ENCODE measurements around the gene TTLL9. TPM values are rescaled to one million over a fixed set of nuclear protein-coding genes. Genes with fewer than 3 reads are reported as not detected.
A peak's percentile ranks its signal among the peaks of the same experiment; 100 is the strongest.

Gene TTLL9
- total RNA-seq, 6 experiments from 2014 or later = not detected

- TF ChIP-seq POLR2A (IDR thresholded peaks at IDR 0.05) = no peak
- TF ChIP-seq CTCF (IDR thresholded peaks at IDR 0.05) = no peak
- WGBS (ENCODE audit: insufficient coverage, low coverage, low lambda C conversion rate, missing lambda C conversion rate) = 29% methylated on average over 1 of the region's 1 CpG
- Histone ChIP-seq H3K4me3 (no peak overlapping the region), H3K27me3 (no peaks in the 10 kb centered on the region), H3K36me3 (no peaks in the 10 kb centered on the region), H3K27ac (no peak overlapping the region), H3K9me3 (no peaks in the 10 kb centered on the region), H3K4me1 (no peaks in the 10 kb centered on the region)
- ATAC-seq (peak; percentile 50 to 87 (median 72)), DNase-seq (no peak)
- intact Hi-C loops (cut with DNase I) = no loop called here
These were observed 117.3 kb downstream of the TTLL9 start for GRCh38 chr20:31987744-31988143.

GRCh38 chr20:31988430-31989015, 118.1 kb downstream of the TTLL9 start:
- intact Hi-C loops (cut with DNase I) = no loop called here

GRCh38 chr20:31989030-31989645, 118.7 kb downstream of the TTLL9 start:
- intact Hi-C loops (cut with DNase I) = no loop called here
- no peak for ATAC-seq
- H3K9me3 ChIP-seq = no peaks in the 10 kb centered on the region
- no peak overlapping the region for H3K4me3 ChIP-seq
- H3K27ac ChIP-seq = no peak overlapping the region
- no peaks in the 10 kb centered on the region for H3K27me3 ChIP-seq
- DNase-seq = no peak
- 64% methylated on average over 6 of the region's 8 CpGs for WGBS (ENCODE audit: insufficient coverage, low coverage, low lambda C conversion rate, missing lambda C conversion rate)
- H3K36me3 ChIP-seq = no peaks in the 10 kb centered on the region
- H3K4me1 ChIP-seq = no peaks in the 10 kb centered on the region
- TF ChIP-seq CTCF (IDR thresholded peaks at IDR 0.05) (no peak), POLR2A (IDR thresholded peaks at IDR 0.05) (no peak)

More at GRCh38 chr20:31988430-31989015, 118.1 kb downstream of the TTLL9 start:
- no peak overlapping the region for H3K27ac ChIP-seq
- WGBS (ENCODE audit: insufficient coverage, low coverage, low lambda C conversion rate, missing lambda C conversion rate) = 81% methylated on average over 4 of the region's 5 CpGs
- H3K9me3 ChIP-seq = no peaks in the 10 kb centered on the region
- H3K36me3 ChIP-seq = no peaks in the 10 kb centered on the region
- no peaks in the 10 kb centered on the region for H3K27me3 ChIP-seq
- H3K4me3 ChIP-seq = no peak overlapping the region
- ATAC-seq = no peak
- no peak for TF ChIP-seq POLR2A (IDR thresholded peaks at IDR 0.05)
- H3K4me1 ChIP-seq = no peaks in the 10 kb centered on the region
- DNase-seq = no peak

GRCh38 chr20:31990641-31991338, 120.4 kb downstream of the TTLL9 start:
- TF ChIP-seq CTCF (IDR thresholded peaks at IDR 0.05) = no peak
- no peak for TF ChIP-seq POLR2A (IDR thresholded peaks at IDR 0.05)
- intact Hi-C loops (cut with DNase I) = no loop called here
- Histone ChIP-seq H3K4me1 (no peaks in the 10 kb centered on the region), H3K36me3 (no peaks in the 10 kb centered on the region), H3K27ac (no peak overlapping the region), H3K4me3 (no peak overlapping the region), H3K27me3 (peaks cover 0 to 3% of the 10 kb centered on the region in 2 donors), H3K9me3 (no peaks in the 10 kb centered on the region)
- no peak for DNase-seq
- WGBS (ENCODE audit: insufficient coverage, low coverage, low lambda C conversion rate, missing lambda C conversion rate) = 66% methylated on average over 3 of the region's 6 CpGs
- no peak for ATAC-seq

GRCh38 chr20:31991339-31991705, 120.9 kb downstream of the TTLL9 start:
- intact Hi-C loops (cut with DNase I) = no loop called here
- no peaks in the 10 kb centered on the region for H3K36me3 ChIP-seq
- H3K27me3 ChIP-seq = peaks cover 0 to 3% of the 10 kb centered on the region in 2 donors
- no peak for ATAC-seq
- WGBS (ENCODE audit: insufficient coverage, low coverage, low lambda C conversion rate, missing lambda C conversion rate) = no CpG with 5 or more reads among the region's 1 CpG
- no peak for DNase-seq
- H3K4me1 ChIP-seq = no peaks in the 10 kb centered on the region
- no peak for TF ChIP-seq POLR2A (IDR thresholded peaks at IDR 0.05)
- TF ChIP-seq CTCF (IDR thresholded peaks at IDR 0.05) = no peak
- H3K9me3 ChIP-seq = no peaks in the 10 kb centered on the region
- no peak overlapping the region for H3K4me3 ChIP-seq
- no peak overlapping the region for H3K27ac ChIP-seq

All from right lobe of liver (tissue), 6 donors.